GM12872 (cell line): ENCODE results near the gene LCK.

Source experiments
- TF ChIP-seq, protein P1 (sequence below): IDR thresholded peaks from 3 replicates; pipeline ENCODE4 v1.5.1; 2011; ENCODE audit warnings: low read depth, mild to moderate bottlenecking, low read length, moderate library complexity; ENCODE audit not compliant: insufficient read depth

Gene LCK

DNA sequence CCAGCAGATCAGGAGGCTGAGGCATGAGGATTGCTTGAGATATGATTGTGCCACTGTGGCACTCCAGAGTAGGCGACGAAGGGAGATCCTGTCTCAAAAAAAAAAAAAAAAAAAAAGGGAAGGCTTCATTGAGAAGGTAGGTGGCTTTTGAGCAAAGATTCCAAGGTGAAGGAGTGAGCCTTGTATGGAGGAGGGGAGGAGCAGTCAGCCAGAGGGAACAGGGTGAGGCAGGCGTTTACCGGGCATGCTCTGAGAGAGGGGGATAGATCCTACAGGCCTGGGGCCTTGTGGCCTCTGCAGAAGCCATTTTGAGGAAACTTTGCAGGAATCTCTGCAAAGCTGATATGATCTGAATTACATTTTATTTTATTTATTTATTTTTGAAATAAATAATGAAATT lies 35.7 kb downstream of the LCK start:
- TF ChIP-seq, protein P1, sequence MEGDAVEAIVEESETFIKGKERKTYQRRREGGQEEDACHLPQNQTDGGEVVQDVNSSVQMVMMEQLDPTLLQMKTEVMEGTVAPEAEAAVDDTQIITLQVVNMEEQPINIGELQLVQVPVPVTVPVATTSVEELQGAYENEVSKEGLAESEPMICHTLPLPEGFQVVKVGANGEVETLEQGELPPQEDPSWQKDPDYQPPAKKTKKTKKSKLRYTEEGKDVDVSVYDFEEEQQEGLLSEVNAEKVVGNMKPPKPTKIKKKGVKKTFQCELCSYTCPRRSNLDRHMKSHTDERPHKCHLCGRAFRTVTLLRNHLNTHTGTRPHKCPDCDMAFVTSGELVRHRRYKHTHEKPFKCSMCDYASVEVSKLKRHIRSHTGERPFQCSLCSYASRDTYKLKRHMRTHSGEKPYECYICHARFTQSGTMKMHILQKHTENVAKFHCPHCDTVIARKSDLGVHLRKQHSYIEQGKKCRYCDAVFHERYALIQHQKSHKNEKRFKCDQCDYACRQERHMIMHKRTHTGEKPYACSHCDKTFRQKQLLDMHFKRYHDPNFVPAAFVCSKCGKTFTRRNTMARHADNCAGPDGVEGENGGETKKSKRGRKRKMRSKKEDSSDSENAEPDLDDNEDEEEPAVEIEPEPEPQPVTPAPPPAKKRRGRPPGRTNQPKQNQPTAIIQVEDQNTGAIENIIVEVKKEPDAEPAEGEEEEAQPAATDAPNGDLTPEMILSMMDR = no peak

DNA sequence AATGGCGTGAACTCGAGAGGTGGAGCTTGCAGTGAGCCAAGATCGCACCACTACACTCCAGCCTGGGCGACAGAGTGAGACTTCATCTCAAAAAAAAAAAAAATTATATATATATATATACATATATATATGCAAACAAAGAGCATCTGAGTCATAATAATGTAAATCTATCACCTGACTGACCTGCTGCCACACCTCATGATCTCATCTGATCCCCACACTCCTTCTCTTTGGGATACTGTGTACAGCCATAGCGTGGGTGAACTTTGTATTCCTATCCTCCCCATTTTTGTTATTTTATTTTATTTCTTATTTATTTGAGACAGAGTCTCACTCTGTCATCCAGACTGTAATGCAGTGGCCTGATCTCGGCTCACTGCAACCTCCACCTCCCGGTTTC lies 38.2 kb downstream of the LCK start:
- TF ChIP-seq, protein P1 = no peak

DNA sequence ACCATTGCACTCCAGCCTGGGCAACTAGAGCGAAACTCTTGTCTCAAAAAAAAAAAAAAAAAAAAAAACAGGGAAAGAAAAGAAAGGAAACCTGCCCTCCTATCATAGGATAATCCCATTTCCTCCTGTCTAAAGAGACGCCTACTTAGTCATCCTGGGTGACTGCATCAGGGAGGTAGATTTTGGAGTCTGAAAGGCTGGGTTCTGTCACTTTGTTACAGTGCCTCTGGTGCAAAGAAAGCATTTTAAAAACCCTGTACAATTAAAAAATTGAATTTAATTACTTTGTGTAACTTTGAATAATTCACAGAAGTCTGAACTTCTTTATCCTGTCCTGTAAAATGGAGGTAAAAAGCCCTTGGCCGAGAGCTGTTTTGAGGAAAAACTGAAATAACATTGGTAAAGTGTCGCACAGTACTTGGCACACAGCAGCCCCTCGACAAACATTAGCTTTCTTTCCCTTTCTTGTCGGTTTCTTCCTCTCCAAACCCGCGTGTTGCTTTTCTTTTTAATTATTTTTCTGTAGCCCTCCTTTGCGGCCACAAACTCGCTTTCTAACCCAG lies 40.2 kb downstream of the LCK start:
- TF ChIP-seq, protein P1 = no peak

DNA sequence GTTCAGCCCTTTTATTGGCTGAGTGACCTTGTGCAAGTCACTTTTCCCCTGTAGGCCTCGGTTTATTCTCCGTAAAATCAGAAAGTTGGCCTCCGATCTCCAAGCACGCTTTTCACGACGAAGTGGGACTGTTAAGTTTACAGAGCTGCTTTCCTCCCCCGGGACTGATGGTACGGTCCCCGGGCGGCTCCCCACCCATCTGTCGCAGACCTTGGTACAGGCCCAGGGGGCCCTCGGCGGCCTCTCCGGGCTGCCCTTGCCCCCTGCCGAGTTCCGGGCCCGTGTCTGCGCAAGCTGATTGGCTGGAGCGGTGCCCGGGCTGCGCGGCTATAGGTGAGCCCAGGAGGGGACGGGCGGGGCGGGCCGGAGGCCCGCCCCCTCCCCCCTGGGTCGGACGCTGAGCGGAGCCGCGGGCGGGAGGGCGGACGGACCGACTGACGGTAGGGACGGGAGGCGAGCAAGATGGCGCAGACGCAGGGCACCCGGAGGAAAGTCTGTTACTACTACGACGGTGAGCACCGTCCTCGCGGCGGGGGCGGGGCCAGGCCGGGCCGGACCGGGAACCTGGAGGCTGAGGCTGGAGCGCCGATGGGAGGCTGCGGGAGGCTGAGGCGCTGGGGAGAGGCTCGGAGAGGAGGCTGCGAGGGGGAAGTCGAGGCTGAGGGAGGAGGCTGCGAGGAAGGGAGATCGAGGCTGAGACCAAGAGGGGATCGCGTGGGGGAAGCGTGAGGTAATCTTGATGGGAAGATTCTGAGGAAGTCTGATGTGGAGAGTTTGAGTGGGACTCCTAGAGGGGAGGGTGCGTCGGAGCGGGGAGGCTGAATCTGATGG lies 40.9 kb downstream of the LCK start, which contains the start of gene HDAC1:
TSS of gene HDAC1 (plus strand) at position 376 of the 831 bp plus-strand sequence. CDS start at position 463, 87 bp downstream.
- TF ChIP-seq, protein P1 = no peak

DNA sequence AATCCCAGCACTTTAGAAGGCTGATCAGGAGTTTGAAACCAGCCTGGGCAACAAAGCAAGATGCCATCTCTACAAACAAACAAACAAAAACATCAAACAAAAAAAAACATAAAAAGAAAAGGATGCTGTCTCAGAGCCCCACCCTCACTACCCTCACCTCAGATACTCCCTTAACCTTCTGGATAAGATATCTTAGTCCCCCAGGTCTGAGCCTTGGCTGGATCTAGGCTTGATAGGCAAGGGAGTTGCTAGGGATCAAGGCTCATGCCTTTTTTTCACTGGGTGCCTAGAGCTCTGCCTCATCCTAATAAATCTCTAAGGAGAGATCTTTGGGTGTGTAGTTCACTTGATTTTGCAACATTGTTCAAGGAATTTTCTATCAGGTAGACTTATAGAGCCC lies 48.3 kb downstream of the LCK start:
- TF ChIP-seq, protein P1 = no peak

DNA sequence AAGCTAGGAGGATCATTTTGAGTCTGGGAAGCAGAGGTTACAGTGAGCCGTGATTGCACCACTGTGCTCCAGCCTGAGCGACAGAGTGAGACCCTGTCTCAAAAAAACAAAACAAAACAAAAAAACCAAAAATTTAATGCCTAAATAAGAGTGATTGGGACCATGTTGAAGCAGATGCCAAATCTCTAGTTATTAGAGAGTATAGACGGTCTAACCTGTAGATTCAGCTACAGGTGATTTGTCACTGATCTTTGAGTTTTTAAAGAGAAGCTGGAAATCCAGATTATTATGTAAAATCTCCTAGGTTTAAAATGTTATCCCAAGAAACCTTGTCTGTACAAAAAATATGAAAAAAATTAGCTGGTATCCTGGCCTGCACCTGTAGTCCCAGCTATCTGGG lies 52.3 kb downstream of the LCK start:
- TF ChIP-seq, protein P1 = no peak

DNA sequence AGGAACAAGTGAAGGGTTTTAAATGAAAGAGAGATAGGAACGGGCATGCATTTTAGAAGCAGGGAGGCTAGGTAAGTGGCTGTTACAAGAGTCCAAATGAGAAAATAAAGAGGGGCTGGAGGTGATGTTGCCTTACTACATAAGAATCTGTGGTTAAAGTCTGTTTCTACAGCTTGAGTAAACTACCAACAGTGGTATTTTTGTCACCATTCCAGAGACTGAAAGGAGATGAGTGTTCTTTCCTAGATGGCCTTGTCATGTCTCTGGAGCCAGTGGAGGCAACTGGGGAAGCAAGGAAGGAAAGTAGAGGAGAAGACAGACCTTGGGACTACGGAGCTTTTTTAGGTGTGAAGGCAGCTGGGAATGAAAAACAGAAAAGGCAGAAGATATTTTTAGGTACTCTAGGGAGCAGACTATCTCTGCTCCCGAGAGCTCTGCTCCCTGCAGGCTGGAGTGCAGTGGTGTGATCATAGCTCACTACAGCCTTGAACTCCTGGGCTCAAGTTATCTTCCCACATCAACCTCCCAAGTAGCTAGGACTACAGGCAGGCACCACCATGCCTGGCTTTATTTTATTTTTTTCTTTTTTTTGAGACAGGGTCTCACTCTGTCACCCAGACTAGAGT lies 53.0 kb downstream of the LCK start:
- TF ChIP-seq, protein P1 = no peak
